ENCODE measurements around the gene JPT1. TPM values are rescaled to one million over a fixed set of nuclear protein-coding genes. Genes with fewer than 3 reads are reported as not detected.

Gene JPT1
- total RNA-seq, 1 donor from 2014 or later = 334 TPM

DNA sequence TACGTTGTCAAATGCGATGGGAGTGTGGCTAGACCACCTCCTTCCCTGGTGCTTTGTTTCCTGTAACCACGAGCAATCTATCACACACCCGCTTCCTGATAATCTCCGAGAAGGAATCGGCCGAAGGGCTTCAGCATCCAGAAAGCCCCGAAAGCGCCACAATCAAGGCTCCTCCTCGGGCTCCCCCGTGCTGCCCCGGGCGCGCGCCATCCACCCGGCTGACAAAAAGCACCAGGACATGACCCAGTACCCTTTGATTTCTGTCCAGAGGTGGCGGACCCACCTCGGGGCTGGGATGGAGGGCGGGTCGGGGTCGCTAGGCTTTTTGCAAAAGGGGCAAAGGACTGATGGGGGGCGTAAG lies 45.3 kb downstream of the JPT1 start:
- peak overlapping the region; percentile 58 for H3K4me3 Mint-ChIP-seq

DNA sequence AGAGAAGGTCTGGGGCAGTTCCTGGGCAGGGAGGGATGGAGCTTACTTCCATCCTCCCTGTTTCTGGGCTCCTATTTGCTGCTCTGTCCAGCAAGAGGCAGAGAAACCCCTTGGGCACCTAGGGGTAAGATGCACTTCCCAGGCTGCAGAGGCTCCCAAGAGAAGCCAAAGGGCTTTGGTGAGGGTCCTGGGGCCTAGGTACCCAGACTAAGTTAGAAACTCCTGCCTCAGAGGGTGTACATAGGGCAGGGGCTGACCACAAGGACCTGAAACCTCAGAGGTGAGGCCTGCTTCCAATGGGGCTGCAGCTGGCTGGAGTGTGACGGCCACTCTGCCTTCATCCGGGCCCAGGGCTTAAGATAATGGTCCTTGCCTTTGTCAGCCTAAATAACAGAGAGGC lies 46.1 kb downstream of the JPT1 start:
- peak overlapping the region; percentile 58 for H3K4me3 Mint-ChIP-seq
- no peak for DNase-seq (ENCODE audit: low read depth, low spot score)
- H3K27me3 Mint-ChIP-seq (ENCODE audit: low read depth) = peaks cover 2% of the 10 kb centered on the region
- H3K27ac Mint-ChIP-seq (ENCODE audit: unreplicated experiment) = no peak overlapping the region
- no peaks in the 10 kb centered on the region for H3K9me3 Mint-ChIP-seq
- H3K36me3 Mint-ChIP-seq (ENCODE audit: low read depth) = no peaks in the 10 kb centered on the region
- TF ChIP-seq, protein P1, sequence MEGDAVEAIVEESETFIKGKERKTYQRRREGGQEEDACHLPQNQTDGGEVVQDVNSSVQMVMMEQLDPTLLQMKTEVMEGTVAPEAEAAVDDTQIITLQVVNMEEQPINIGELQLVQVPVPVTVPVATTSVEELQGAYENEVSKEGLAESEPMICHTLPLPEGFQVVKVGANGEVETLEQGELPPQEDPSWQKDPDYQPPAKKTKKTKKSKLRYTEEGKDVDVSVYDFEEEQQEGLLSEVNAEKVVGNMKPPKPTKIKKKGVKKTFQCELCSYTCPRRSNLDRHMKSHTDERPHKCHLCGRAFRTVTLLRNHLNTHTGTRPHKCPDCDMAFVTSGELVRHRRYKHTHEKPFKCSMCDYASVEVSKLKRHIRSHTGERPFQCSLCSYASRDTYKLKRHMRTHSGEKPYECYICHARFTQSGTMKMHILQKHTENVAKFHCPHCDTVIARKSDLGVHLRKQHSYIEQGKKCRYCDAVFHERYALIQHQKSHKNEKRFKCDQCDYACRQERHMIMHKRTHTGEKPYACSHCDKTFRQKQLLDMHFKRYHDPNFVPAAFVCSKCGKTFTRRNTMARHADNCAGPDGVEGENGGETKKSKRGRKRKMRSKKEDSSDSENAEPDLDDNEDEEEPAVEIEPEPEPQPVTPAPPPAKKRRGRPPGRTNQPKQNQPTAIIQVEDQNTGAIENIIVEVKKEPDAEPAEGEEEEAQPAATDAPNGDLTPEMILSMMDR (conservative IDR thresholded peaks at IDR 0.05) = no peak
- peaks cover 18% of the 10 kb centered on the region for H3K4me1 Mint-ChIP-seq

More for the DNA sequence above, 45.3 kb downstream of the JPT1 start:
- H3K4me1 Mint-ChIP-seq = peaks cover 21% of the 10 kb centered on the region
- DNase-seq (ENCODE audit: low read depth, low spot score) = no peak
- H3K36me3 Mint-ChIP-seq (ENCODE audit: low read depth) = no peaks in the 10 kb centered on the region
- peaks cover 2% of the 10 kb centered on the region for H3K27me3 Mint-ChIP-seq (ENCODE audit: low read depth)
- no peak overlapping the region for H3K27ac Mint-ChIP-seq (ENCODE audit: unreplicated experiment)
- no peaks in the 10 kb centered on the region for H3K9me3 Mint-ChIP-seq
- TF ChIP-seq, protein P1 (conservative IDR thresholded peaks at IDR 0.05) = no peak

DNA sequence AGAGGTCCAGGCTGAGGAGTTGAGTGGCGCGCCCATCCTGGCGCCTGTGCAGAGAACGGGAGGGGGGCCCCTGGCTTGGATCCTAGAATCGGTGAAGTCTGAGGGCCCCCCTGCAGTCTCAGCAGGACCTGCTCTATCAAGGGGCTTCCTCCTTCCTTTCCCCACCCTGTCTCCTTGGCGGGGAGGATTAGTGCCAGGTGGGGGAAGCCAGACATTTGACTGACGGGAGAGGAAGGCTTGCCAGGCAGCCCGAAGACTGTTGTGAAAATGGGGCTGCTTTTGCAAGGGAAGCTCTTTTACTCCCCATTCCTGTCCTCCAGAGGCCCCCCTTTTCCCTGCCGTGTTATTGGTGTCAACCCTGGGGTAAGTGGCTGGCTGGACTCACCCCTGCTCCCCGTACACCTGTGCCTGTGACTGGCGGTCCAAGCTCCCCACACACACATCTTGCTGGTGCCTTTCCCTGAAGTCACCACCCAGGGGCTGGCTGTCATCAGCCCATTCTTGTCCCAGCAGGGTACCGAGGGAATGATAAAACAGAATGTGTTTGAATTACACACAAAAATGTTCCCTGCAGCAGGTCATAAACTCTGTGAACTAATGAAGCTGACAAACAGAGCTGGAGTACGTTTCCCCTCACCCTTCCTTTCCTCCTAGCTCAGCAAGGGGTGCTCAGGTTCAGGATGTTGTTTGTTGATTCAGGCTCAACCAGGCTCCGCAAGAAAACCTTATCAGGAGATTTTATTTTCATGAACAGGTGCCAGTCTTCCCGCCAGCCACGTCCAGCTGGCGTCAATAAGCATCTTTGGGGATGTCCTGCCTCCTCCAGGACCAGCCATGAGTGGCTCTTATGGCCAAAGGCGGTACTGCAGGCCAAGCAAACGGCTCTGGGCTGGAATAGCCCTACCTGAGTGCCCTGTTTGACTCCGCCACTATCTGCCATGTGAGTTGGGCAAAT lies 48.9 kb downstream of the JPT1 start:
- peaks cover 2% of the 10 kb centered on the region for H3K27me3 Mint-ChIP-seq (ENCODE audit: low read depth)
- peak overlapping the region; percentile 56 for H3K4me3 Mint-ChIP-seq
- TF ChIP-seq, protein P1 (conservative IDR thresholded peaks at IDR 0.05) = peak; percentile 70
- no peak for DNase-seq (ENCODE audit: low read depth, low spot score)
- no peaks in the 10 kb centered on the region for H3K36me3 Mint-ChIP-seq (ENCODE audit: low read depth)
- peaks cover 7% of the 10 kb centered on the region for H3K4me1 Mint-ChIP-seq
- no peaks in the 10 kb centered on the region for H3K9me3 Mint-ChIP-seq
- no peak overlapping the region for H3K27ac Mint-ChIP-seq (ENCODE audit: unreplicated experiment)

DNA sequence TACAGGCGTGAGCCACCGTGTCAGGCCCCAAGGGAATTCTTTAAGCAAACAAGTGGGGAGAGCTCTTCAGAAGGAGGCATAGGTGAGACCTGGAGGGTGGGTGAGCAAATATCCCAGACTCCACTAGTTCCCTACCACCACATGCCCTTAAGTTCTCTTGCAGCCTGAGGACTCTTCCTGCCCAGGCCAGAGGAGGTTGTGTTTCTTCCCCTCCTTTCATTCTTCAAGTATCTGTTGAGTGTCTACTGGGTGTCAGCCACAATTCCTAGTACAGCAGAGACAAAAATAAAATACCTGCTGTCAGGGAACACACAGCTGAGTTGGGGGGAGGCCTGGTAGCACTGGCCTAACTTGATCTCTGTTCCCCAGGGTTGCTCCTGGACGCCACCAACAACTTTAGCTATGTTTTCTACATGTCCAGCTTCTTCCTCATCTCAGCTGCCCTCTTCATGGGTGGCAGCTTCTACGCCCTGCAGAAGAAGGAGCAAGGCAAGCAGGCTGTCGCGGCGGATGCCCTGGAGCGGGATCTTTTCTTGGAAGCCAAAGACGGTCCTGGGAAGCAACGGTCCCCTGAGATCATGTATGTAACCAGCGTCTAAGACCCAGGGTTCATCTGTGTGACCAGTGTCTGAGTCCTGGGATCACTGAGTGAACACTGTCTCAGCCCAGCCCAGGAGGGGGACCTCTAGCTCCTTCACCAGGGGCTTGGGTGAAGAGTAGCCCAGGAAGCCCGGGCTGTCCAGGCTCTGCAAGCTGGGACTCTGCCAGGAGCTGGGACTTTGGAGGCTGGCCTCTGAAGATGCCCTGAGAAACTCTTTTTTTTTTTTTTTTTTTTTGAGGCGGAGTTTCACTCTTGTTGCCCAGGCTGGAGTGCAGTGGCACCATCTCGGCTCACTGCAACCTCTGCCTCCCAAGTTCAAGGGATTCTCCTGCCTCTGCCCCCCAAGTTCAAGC lies 50.4 kb downstream of the JPT1 start:
- TF ChIP-seq, protein P1 (conservative IDR thresholded peaks at IDR 0.05) = no peak
- Mint-ChIP-seq H3K4me1 (peaks cover 5% of the 10 kb centered on the region), H3K27me3 (ENCODE audit: low read depth) (peaks cover 2% of the 10 kb centered on the region), H3K4me3 (no peak overlapping the region), H3K36me3 (ENCODE audit: low read depth) (no peaks in the 10 kb centered on the region), H3K27ac (ENCODE audit: unreplicated experiment) (no peak overlapping the region), H3K9me3 (no peaks in the 10 kb centered on the region)
- no peak for DNase-seq (ENCODE audit: low read depth, low spot score)

DNA sequence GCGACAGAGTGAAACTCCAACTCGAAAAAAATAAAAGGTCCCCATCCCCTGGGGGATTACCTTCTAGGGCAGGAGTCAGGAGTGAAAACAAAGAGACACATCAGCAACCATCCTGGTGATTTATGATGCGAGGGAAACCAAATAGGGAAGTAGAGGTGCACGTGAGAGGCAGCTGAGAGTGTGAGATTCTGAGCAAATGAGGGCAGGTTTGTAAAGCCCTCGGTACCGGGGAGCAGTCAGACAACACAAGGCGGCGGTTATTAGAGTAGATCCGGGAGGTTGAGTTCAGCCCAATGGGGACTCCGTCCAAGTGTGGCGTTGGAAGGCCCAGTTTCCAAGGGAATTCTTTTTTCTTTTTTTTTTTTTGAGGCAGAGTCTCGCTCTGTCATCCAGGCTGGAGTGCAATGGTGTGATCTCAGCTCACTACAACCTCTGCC lies 51.9 kb downstream of the JPT1 start:
- Mint-ChIP-seq H3K36me3 (ENCODE audit: low read depth) (no peaks in the 10 kb centered on the region), H3K27me3 (ENCODE audit: low read depth) (no peaks in the 10 kb centered on the region), H3K4me3 (peak overlapping the region; percentile 5), H3K9me3 (no peaks in the 10 kb centered on the region), H3K4me1 (peaks cover 5% of the 10 kb centered on the region), H3K27ac (ENCODE audit: unreplicated experiment) (peak overlapping the region; percentile 4)
- DNase-seq (ENCODE audit: low read depth, low spot score) = no peak
- TF ChIP-seq, protein P1 (conservative IDR thresholded peaks at IDR 0.05) = no peak

All from neural crest cell (in vitro differentiated cells).